Smooth muscle cell (in vitro differentiated cells): ENCODE results near the gene FAM124B. TPM values are rescaled to one million over a fixed set of nuclear protein-coding genes. Genes with fewer than 3 reads are reported as not detected.

Source experiments
- DNase-seq: peaks from one replicate; lab custom pipeline; 2025; ENCODE audit not compliant: unreplicated experiment; lab: John Stamatoyannopoulos, UW
- H2AFZ ChIP-seq: fragments of 200-600 bp; sonication (generic); 2 replicates; pipeline ENCODE4 v1.6.0; 2016; ENCODE audit warnings: antibody characterized with exemption, low read depth, mild to moderate bottlenecking
- H3F3A ChIP-seq: fragments of 200-600 bp; sonication (generic); 2 replicates; pipeline ENCODE4 v1.6.0; 2017; ENCODE audit warnings: antibody characterized with exemption, low read depth
- H3K27ac ChIP-seq: fragments of 200-600 bp; sonication (generic); 2 replicates; pipeline ENCODE4 v1.5.1; 2016; ENCODE audit warnings: low read depth, mild to moderate bottlenecking
- H3K27me3 ChIP-seq: fragments of 200-600 bp; sonication (generic); 2 replicates; pipeline ENCODE4 v1.6.1; 2016; ENCODE audit warnings: low read depth, mild to moderate bottlenecking
- H3K36me3 ChIP-seq: fragments of 200-600 bp; sonication (generic); 2 replicates; pipeline ENCODE4 v1.5.1; 2016; ENCODE audit warnings: low read depth
- H3K4me1 ChIP-seq: fragments of 200-600 bp; sonication (generic); 2 replicates; pipeline ENCODE4 v1.5.1; 2016; ENCODE audit warnings: low read depth
- H3K4me2 ChIP-seq: fragments of 200-600 bp; sonication (generic); 2 replicates; pipeline ENCODE4 v1.6.0; 2016; ENCODE audit warnings: mild to moderate bottlenecking
- H3K4me3 ChIP-seq: fragments of 200-600 bp; sonication (generic); 2 replicates; pipeline ENCODE4 v1.5.1; 2016; ENCODE audit warnings: mild to moderate bottlenecking
- H3K79me2 ChIP-seq: fragments of 200-600 bp; sonication (generic); 2 replicates; pipeline ENCODE4 v1.6.0; 2016; ENCODE audit warnings: low read depth, mild to moderate bottlenecking
- H3K9ac ChIP-seq: fragments of 200-600 bp; sonication (generic); 2 replicates; pipeline ENCODE4 v1.6.0; 2016; ENCODE audit warnings: low read depth
- H3K9me3 ChIP-seq: fragments of 200-600 bp; sonication (generic); replicated peaks from 2 replicates; pipeline ENCODE4 v1.5.1; 2016; ENCODE audit warnings: low read depth
- H4K20me1 ChIP-seq: fragments of 200-600 bp; sonication (generic); 2 replicates; pipeline ENCODE4 v1.6.0; 2016; ENCODE audit warnings: low read depth
- CTCF ChIP-seq: fragments of 200-600 bp; sonication (generic); IDR thresholded peaks from 2 replicates; pipeline ENCODE4 v1.5.1; 2017; ENCODE audit warnings: borderline replicate concordance, mild to moderate bottlenecking, antibody characterized with exemption; ENCODE audit not compliant: insufficient read depth, poor library complexity, severe bottlenecking
- WGBS: methylation state at CpG from one replicate; pipeline ENCODE4 v1.1.7; 2016; ENCODE audit warnings: low lambda C conversion rate; 5-methylcytosine and 5-hydroxymethylcytosine counted together
- polyA plus RNA-seq: library from polyadenylated mRNA; unstranded; fragments of >200 nt; fragmentation: Nextera tagmentation; extraction: Ambion mirVana; gene quantifications from 2 replicates; pipeline ENCODE4 v1.2.1, GENCODE V29; 2016
- total RNA-seq: library from RNA; depleted of rRNA; stranded (reverse); fragments of >200 nt; gene quantifications from 2 replicates; pipeline ENCODE4 v1.2.3, GENCODE V29; 2014

The FAM124B gene
- total and polyA plus RNA-seq, 2 experiments from 2014 or later = 1.2 TPM; not detected in 1

- no peaks in the 10 kb centered on the region for H3F3A ChIP-seq
- H3K9ac ChIP-seq = no peak overlapping the region
- H3K4me1 ChIP-seq = no peaks in the 10 kb centered on the region
- H3K36me3 ChIP-seq = no peaks in the 10 kb centered on the region
- H3K79me2 ChIP-seq = no peaks in the 10 kb centered on the region
- H3K4me3 ChIP-seq = no peak overlapping the region
- H3K4me2 ChIP-seq = no peak overlapping the region
- DNase-seq = no peak
- peaks cover 3% of the 10 kb centered on the region for H3K27me3 ChIP-seq
- H3K9me3 ChIP-seq = no peaks in the 10 kb centered on the region
- no peak for TF ChIP-seq CTCF
- no peak overlapping the region for H3K27ac ChIP-seq
- H2AFZ ChIP-seq = peak overlapping the region; percentile 40
- no peaks in the 10 kb centered on the region for H4K20me1 ChIP-seq
- WGBS = 87% methylated on average over 6 of the region's 6 CpGs
Observed at GRCh38 chr2:224372641-224373040, 29.3 kb downstream of the FAM124B start.

GRCh38 chr2:224369028-224369632 is 32.8 kb downstream of the FAM124B start:
- Histone ChIP-seq H3K4me1 (no peaks in the 10 kb centered on the region), H3K4me2 (no peak overlapping the region), H3K9me3 (no peaks in the 10 kb centered on the region), H3K4me3 (no peak overlapping the region), H2AFZ (no peak overlapping the region), H3K27ac (no peak overlapping the region), H4K20me1 (no peaks in the 10 kb centered on the region), H3K79me2 (no peaks in the 10 kb centered on the region), H3K27me3 (no peaks in the 10 kb centered on the region), H3F3A (no peaks in the 10 kb centered on the region), H3K9ac (no peak overlapping the region), H3K36me3 (no peaks in the 10 kb centered on the region)
- TF ChIP-seq CTCF = peak; percentile 71
- 57% methylated on average over 7 of the region's 7 CpGs for WGBS
- DNase-seq = no peak

- no peaks in the 10 kb centered on the region for H3K27me3 ChIP-seq
- H3K4me2 ChIP-seq = no peak overlapping the region
- H3K4me1 ChIP-seq = no peaks in the 10 kb centered on the region
- TF ChIP-seq CTCF = no peak
- no peaks in the 10 kb centered on the region for H4K20me1 ChIP-seq
- H3K4me3 ChIP-seq = no peak overlapping the region
- H3K27ac ChIP-seq = no peak overlapping the region
- no peak overlapping the region for H3K9ac ChIP-seq
- H3K9me3 ChIP-seq = no peaks in the 10 kb centered on the region
- no peaks in the 10 kb centered on the region for H3K36me3 ChIP-seq
- no peaks in the 10 kb centered on the region for H3F3A ChIP-seq
- no peak overlapping the region for H2AFZ ChIP-seq
- WGBS = 82% methylated on average over 3 of the region's 3 CpGs
- no peak for DNase-seq
- H3K79me2 ChIP-seq = no peaks in the 10 kb centered on the region
Observed at GRCh38 chr2:224366267-224366844, 35.6 kb downstream of the FAM124B start.

- Histone ChIP-seq H3K36me3 (no peaks in the 10 kb centered on the region), H3K27ac (no peak overlapping the region), H3K4me1 (no peaks in the 10 kb centered on the region), H3K27me3 (no peaks in the 10 kb centered on the region), H3K9me3 (no peaks in the 10 kb centered on the region), H2AFZ (no peak overlapping the region), H4K20me1 (no peaks in the 10 kb centered on the region), H3F3A (no peaks in the 10 kb centered on the region), H3K79me2 (no peaks in the 10 kb centered on the region), H3K4me2 (no peak overlapping the region), H3K4me3 (no peak overlapping the region), H3K9ac (no peak overlapping the region)
- 90% methylated on average over 9 of the region's 9 CpGs for WGBS
- no peak for TF ChIP-seq CTCF
- DNase-seq = no peak
Observed at GRCh38 chr2:224365331-224365730, 36.6 kb downstream of the FAM124B start.
